Germinal center (tissue), 1 donor: Measurements from ENCODE around the gene RTKN.
"Not testable (repeated sequence)": the region's sequence is repeated elsewhere in the genome, so short reads cannot be mapped to it uniquely, and the experiment has no call there.

ENCODE experiments used
- DNase-seq: peaks from one replicate; pipeline ENCODE4 v3.0.0; 2012; ENCODE audit warnings: mixed read lengths, low spot score

Gene RTKN

GRCh38 chr2:74460187-74460586 lies 18.4 kb upstream of the RTKN start:
- DNase-seq, result not testable (repeated sequence)

GRCh38 chr2:74459503-74460118 lies 17.9 kb upstream of the RTKN start:
- DNase-seq, result not testable (repeated sequence)

- DNase-seq, result no peak
Measured at GRCh38 chr2:74458938-74459363, 17.2 kb upstream of the RTKN start.

GRCh38 chr2:74458132-74458937 lies 16.6 kb upstream of the RTKN start, which contains the start of gene WBP1:
TSS of gene WBP1 (plus strand) at chr2:74458438. CDS start at chr2:74458603, 165 bp downstream.
- peak; percentile 98 for DNase-seq

GRCh38 chr2:74457549-74458131 lies 15.9 kb upstream of the RTKN start:
- peak; percentile 84 for DNase-seq

GRCh38 chr2:74457129-74457548 lies 15.4 kb upstream of the RTKN start:
- DNase-seq, result no peak

- DNase-seq, result peak; percentile 86
Measured at GRCh38 chr2:74454654-74455511, 13.1 kb upstream of the RTKN start, which contains the start of gene INO80B. TSS of gene INO80B (plus strand) at chr2:74455087. CDS start at chr2:74455117, 30 bp downstream.

- DNase-seq, result no peak
Measured at GRCh38 chr2:74450570-74451190, 8.9 kb upstream of the RTKN start.

- DNase-seq, result no peak
Measured at GRCh38 chr2:74448771-74449170, 7.0 kb upstream of the RTKN start.

- DNase-seq, result no peak
Measured at GRCh38 chr2:74447230-74447999, 5.7 kb upstream of the RTKN start.

- no peak for DNase-seq
Measured at GRCh38 chr2:74444498-74445318, 3.0 kb upstream of the RTKN start.

- not testable (repeated sequence) for DNase-seq
Measured at GRCh38 chr2:74442483-74443297, 953 bp upstream of the RTKN start.

GRCh38 chr2:74441170-74441689 lies 507 bp downstream of the RTKN start:
- DNase-seq, result no peak

GRCh38 chr2:74440378-74441169 lies 1.2 kb downstream of the RTKN start:
- DNase-seq, result peak; percentile 94

GRCh38 chr2:74439803-74440377 lies 1.8 kb downstream of the RTKN start:
- DNase-seq, result no peak

- DNase-seq, result no peak
Measured at GRCh38 chr2:74439373-74439772, 2.4 kb downstream of the RTKN start.

GRCh38 chr2:74438248-74438647 lies 3.5 kb downstream of the RTKN start:
- no peak for DNase-seq
